ENCODE data around the gene PAIP2. TPM values are rescaled to one million over a fixed set of nuclear protein-coding genes. Genes with fewer than 3 reads are reported as not detected.

The PAIP2 gene
- total and polyA plus RNA-seq, 2 of the 4 experiments (the other 2 are of a cell fraction), result 41.9 to 59.5 TPM

DNA sequence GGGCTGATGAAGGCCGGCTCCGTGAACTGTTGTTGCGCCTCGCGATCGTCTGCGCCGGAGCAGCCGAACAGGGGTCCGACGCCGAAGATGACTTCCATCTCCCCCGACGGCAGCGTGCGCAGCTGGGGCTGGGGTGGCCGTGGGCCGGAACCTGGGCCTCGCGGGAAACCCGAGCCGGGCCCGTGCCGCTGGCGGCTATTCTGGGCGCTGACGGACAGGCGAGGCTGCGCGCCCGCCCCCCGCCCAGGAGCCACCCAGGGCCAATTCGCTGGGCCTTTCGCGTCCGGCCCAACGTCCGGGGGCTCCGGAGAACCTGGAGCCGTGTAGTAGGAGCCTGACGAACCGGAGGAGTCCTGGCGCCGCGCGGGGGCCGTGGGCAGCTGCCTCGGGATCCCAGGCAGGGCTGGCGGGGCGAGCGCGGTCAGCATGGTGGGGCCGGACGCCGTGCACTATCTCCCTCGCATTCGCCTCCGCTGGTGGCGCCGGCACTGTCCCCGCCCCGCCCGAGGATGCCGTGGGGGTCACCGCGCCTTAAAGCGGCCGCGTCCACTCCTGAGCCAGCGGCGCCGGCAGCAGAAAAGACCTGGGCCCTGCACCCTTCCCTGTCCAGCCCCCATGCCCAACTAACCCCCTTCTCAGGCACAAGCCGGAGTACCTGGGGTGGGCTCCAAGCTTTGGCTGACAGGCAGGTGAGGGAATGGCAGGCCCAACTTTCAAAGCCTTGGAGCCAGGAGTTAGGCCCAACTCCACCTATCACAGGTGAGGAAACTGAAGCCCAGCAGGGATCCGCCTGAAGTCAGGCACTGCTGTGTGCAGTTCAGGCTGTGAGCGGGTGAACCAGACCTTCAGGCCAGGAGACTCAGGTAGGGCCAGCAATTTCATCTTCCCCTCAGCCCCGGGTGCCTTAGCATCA is 53.3 kb downstream of the PAIP2 start, which contains the start of gene PROB1:
TSS of gene PROB1 (minus strand) at position 451 of the 913 bp plus-strand sequence. CDS start at position 428, 23 bp downstream.
- no peak within 1 kb of the TSS for H2BK5ac ChIP-seq (ENCODE audit: low read depth, low read length, poor library complexity, severe bottlenecking)
- H3K4ac ChIP-seq (ENCODE audit: low read depth, low read length), result no peak within 1 kb of the TSS
- H3K4me1 ChIP-seq (ENCODE audit: control insufficient read depth, insufficient read depth, low read length), result peaks cover 3% of the 10 kb centered on the region; the same call in 1 of the 2 replicates
- no peak within 1 kb of the TSS for H3K4me2 ChIP-seq (ENCODE audit: low read depth, low read length)
- peak within 1 kb of the TSS; percentile 24 for H3K4me3 ChIP-seq (ENCODE audit: insufficient read depth, low read depth, low read length)
- DNase-seq (no peak), ATAC-seq (ENCODE audit: low read depth) (peak; percentile 15; the same call in 1 of the 2 replicates)
- H4K8ac ChIP-seq (ENCODE audit: low read depth in 2 of 2, low read length in 2 of 2), result no peak within 1 kb of the TSS; a peak in 1 of 4 replicates
- TF ChIP-seq MAZ (IDR thresholded peaks at IDR 0.05; ENCODE audit: borderline replicate concordance, low read depth, low read length) (no peak), SMC3 (IDR thresholded peaks at IDR 0.05; ENCODE audit: low read depth, low read length) (no peak), MAFK (IDR thresholded peaks at IDR 0.05; ENCODE audit: low read depth, low read length) (no peak), MXI1 (IDR thresholded peaks at IDR 0.05; ENCODE audit: borderline replicate concordance, low read depth, low read length) (no peak), FOS (IDR thresholded peaks at IDR 0.05; ENCODE audit: low read depth, low read length) (no peak), POLR2A (IDR thresholded peaks at IDR 0.05; ENCODE audit: low read depth, low read length) (no peak), CEBPB (IDR thresholded peaks at IDR 0.05; ENCODE audit: low read depth, low read length) (no peak), CHD1 (IDR thresholded peaks at IDR 0.05; ENCODE audit: low read depth, low read length) (no peak), RAD21 (IDR thresholded peaks at IDR 0.05; ENCODE audit: low read length) (no peak), RCOR1 (IDR thresholded peaks at IDR 0.05; ENCODE audit: insufficient replicate concordance, low read length) (no peak), NFE2L2 (IDR thresholded peaks at IDR 0.05; ENCODE audit: low read depth, low read length) (no peak), BHLHE40 (IDR thresholded peaks at IDR 0.05; ENCODE audit: low read depth, low read length) (no peak)
- TF ChIP-seq, protein P1, sequence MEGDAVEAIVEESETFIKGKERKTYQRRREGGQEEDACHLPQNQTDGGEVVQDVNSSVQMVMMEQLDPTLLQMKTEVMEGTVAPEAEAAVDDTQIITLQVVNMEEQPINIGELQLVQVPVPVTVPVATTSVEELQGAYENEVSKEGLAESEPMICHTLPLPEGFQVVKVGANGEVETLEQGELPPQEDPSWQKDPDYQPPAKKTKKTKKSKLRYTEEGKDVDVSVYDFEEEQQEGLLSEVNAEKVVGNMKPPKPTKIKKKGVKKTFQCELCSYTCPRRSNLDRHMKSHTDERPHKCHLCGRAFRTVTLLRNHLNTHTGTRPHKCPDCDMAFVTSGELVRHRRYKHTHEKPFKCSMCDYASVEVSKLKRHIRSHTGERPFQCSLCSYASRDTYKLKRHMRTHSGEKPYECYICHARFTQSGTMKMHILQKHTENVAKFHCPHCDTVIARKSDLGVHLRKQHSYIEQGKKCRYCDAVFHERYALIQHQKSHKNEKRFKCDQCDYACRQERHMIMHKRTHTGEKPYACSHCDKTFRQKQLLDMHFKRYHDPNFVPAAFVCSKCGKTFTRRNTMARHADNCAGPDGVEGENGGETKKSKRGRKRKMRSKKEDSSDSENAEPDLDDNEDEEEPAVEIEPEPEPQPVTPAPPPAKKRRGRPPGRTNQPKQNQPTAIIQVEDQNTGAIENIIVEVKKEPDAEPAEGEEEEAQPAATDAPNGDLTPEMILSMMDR (conservative IDR thresholded peaks at IDR 0.05; ENCODE audit: low read depth, low read length), result no peak
- TF ChIP-seq, protein P2, sequence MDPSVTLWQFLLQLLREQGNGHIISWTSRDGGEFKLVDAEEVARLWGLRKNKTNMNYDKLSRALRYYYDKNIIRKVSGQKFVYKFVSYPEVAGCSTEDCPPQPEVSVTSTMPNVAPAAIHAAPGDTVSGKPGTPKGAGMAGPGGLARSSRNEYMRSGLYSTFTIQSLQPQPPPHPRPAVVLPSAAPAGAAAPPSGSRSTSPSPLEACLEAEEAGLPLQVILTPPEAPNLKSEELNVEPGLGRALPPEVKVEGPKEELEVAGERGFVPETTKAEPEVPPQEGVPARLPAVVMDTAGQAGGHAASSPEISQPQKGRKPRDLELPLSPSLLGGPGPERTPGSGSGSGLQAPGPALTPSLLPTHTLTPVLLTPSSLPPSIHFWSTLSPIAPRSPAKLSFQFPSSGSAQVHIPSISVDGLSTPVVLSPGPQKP (IDR thresholded peaks at IDR 0.05; ENCODE audit: borderline replicate concordance, low read depth, low read length), result no peak
- TF ChIP-seq, protein P3, sequence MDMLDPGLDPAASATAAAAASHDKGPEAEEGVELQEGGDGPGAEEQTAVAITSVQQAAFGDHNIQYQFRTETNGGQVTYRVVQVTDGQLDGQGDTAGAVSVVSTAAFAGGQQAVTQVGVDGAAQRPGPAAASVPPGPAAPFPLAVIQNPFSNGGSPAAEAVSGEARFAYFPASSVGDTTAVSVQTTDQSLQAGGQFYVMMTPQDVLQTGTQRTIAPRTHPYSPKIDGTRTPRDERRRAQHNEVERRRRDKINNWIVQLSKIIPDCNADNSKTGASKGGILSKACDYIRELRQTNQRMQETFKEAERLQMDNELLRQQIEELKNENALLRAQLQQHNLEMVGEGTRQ (IDR thresholded peaks at IDR 0.05; ENCODE audit: low read depth, low read length), result no peak
- no peak within 1 kb of the TSS for H2BK120ac ChIP-seq (ENCODE audit: low read depth, low read length)
- no peak within 1 kb of the TSS for H2BK20ac ChIP-seq (ENCODE audit: low read depth, low read length)
- H3K79me1 ChIP-seq (ENCODE audit: low read depth in 1 of 2, low read length in 2 of 2), result no peaks in the 10 kb centered on the region
- no peak within 1 kb of the TSS for H3K27ac ChIP-seq (ENCODE audit: insufficient read depth, low read length)
- no TSS peak for BruUV-seq (replicated peaks)
- H3K36me3 ChIP-seq (ENCODE audit: control insufficient read depth, insufficient read depth, low read length), result no peaks in the 10 kb centered on the region
- no peaks in the 10 kb centered on the region for H4K20me1 ChIP-seq (ENCODE audit: insufficient read depth, low read length)
- H3K56ac ChIP-seq (ENCODE audit: extremely low read depth, insufficient read depth, low read length), result no peak within 1 kb of the TSS
- H2AK5ac ChIP-seq (ENCODE audit: low read depth, low read length), result no peak within 1 kb of the TSS
- CTCF ChIA-PET, result no interaction called here
- POLR2A ChIA-PET (ENCODE audit: unreplicated experiment), result no interaction called here
- no peak within 1 kb of the TSS for H3K18ac ChIP-seq (ENCODE audit: low read depth, low read length)
- no peak within 1 kb of the TSS for H3K14ac ChIP-seq (replicated peaks; ENCODE audit: low read depth, low read length)
- no peak within 1 kb of the TSS for H4K5ac ChIP-seq (ENCODE audit: low read depth, low read length)
- H2BK15ac ChIP-seq (ENCODE audit: low read depth, low read length), result no peak within 1 kb of the TSS
- H3K23ac ChIP-seq (ENCODE audit: low read depth, low read length), result no peak within 1 kb of the TSS
- dilution Hi-C loops (cut with HindIII; ENCODE audit: low sequenced_read_pairs, unreplicated experiment), result no loop called here
- no peak within 1 kb of the TSS for H4K91ac ChIP-seq (ENCODE audit: insufficient read depth, low read depth, low read length)
- intact Hi-C loops (cut with micrococcal nuclease), result no loop called here
- WGBS, 2 experiments (ENCODE audit: extremely low coverage in 2 of 2, insufficient read length in 1 of 2), result 20% methylated on average over 54 of the region's 76 CpGs; no CpG with 5 or more reads in 1 of the 2 experiments
- H3K9me1 ChIP-seq (ENCODE audit: insufficient read depth, low read length), result no peaks in the 10 kb centered on the region
- in situ Hi-C loops (cut with MboI; ENCODE audit: low sequenced_read_pairs), result no loop called here
- H3K9me3 ChIP-seq (ENCODE audit: control insufficient read depth, insufficient read depth, low read length), result peaks cover 16% of the 10 kb centered on the region; the same call in 1 of the 2 replicates
- peaks cover 28% of the 10 kb centered on the region for H3K27me3 ChIP-seq (ENCODE audit: control insufficient read depth, insufficient read depth, low read length)
- peak within 1 kb of the TSS; percentile 65 for H2AK9ac ChIP-seq (replicated peaks; ENCODE audit: low read depth, low read length, poor library complexity)
- peak within 1 kb of the TSS; percentile 83 for H2AFZ ChIP-seq (replicated peaks; ENCODE audit: low read length, poor library complexity)
- H3K9ac ChIP-seq (ENCODE audit: low read depth, low read length), result no peak within 1 kb of the TSS

Measured in IMR-90 (cell line).